K562 (cell line): ENCODE results near the gene VDAC1. TPM values are rescaled to one million over a fixed set of nuclear protein-coding genes. Genes with fewer than 3 reads are reported as not detected.
A peak's percentile ranks its signal among the peaks of the same experiment; 100 is the strongest.

Experiments
- ELF2 ChIP-seq: fragments of 250-450 bp; sonication (Bioruptor Pico); IDR thresholded peaks from 2 replicates; pipeline ENCODE4 v1.5.0; 2021; ENCODE audit warnings: mild to moderate bottlenecking
- ETS2 ChIP-seq: IDR thresholded peaks from 2 replicates; pipeline ENCODE4 v1.6.1; 2016; ENCODE audit warnings: borderline replicate concordance, missing genetic modification characterization, mild to moderate bottlenecking, moderate library complexity, missing compliant biosample characterization; ENCODE audit not compliant: poor library complexity, severe bottlenecking
- GATAD2A ChIP-seq: fragments of 450-650 bp; IDR thresholded peaks from 2 replicates; pipeline ENCODE4 v1.6.1; 2017
- GATAD2B ChIP-seq: fragments of 450-650 bp; IDR thresholded peaks from 2 replicates; pipeline ENCODE4 v1.6.1; 2017; ENCODE audit warnings: mild to moderate bottlenecking, borderline replicate concordance
- KLF16 ChIP-seq: IDR thresholded peaks from 2 replicates; pipeline ENCODE4 v1.6.1; 2016; ENCODE audit warnings: antibody characterized with exemption
- NR3C1 ChIP-seq: sonication (generic); formaldehyde crosslinking; IDR thresholded peaks from 2 replicates; pipeline ENCODE4 v1.8.1; 2022; ENCODE audit warnings: missing genetic modification reagents
- RBBP5 ChIP-seq: fragments of 200-600 bp; sonication (generic); IDR thresholded peaks from 2 replicates; pipeline ENCODE4 v1.6.1; 2012; ENCODE audit warnings: borderline replicate concordance, mild to moderate bottlenecking, low read length, control low read depth, inconsistent platforms; ENCODE audit not compliant: insufficient read depth, poor library complexity, severe bottlenecking
- TCF3 ChIP-seq: sonication (generic); formaldehyde crosslinking; IDR thresholded peaks from 2 replicates; pipeline ENCODE4 v1.4.0; 2020; ENCODE audit warnings: mild to moderate bottlenecking, missing genetic modification reagents
- TEAD1 ChIP-seq, 2 experiments: fragments of 450-650 bp in 1 of 2; sonication (generic) in 1 of 2; formaldehyde crosslinking; IDR thresholded peaks; 2 replicates each; pipeline versions ENCODE4 v1.4.0 to v1.8.0; 2020 to 2022; ENCODE audit warnings: mild to moderate bottlenecking in 2 of 2, missing genetic modification reagents in 1 of 2
- ZFX ChIP-seq: sonication (generic); formaldehyde crosslinking; IDR thresholded peaks from 2 replicates; pipeline ENCODE4 v1.8.0; 2022; ENCODE audit warnings: mild to moderate bottlenecking, missing genetic modification reagents, moderate library complexity
- ZNF224 ChIP-seq: sonication (generic); formaldehyde crosslinking; IDR thresholded peaks from 2 replicates; pipeline ENCODE4 v1.8.0; 2022; ENCODE audit warnings: mild to moderate bottlenecking, missing genetic modification reagents
- polyA plus RNA-seq, 8 experiments: library from polyadenylated mRNA; depleted of rRNA in 4 of 8; stranded (reverse) in 5 of 8; unstranded in 3 of 8; fragments of >200 nt; fragmentation: Nextera tagmentation in 2 of 8; fragmentation: Illumina TruSeq in 1 of 8; extraction: Ambion mirVana in 2 of 8; extraction: Trizol in 1 of 8; gene quantifications; 2 replicates each; pipeline versions ENCODE4 v1.2.1 to v1.2.3, GENCODE V29; 2011 to 2014; ENCODE audit warnings: inconsistent platforms in 1 of 8, missing spikeins in 1 of 8
- total RNA-seq, 7 experiments: library from RNA; depleted of rRNA in 6 of 7; stranded (reverse); fragments of >200 nt in 6 of 7; fragmentation: Illumina TruSeq in 2 of 7; extraction: Trizol in 2 of 7; gene quantifications; 2 replicates each; pipeline versions ENCODE4 v1.2.1 to v1.2.3, GENCODE V29; 2011 to 2021; ENCODE audit warnings: low replicate concordance in 1 of 7
- TF ChIP-seq, protein P1 (sequence below), 2 experiments: fragments of 450-650 bp; conservative IDR thresholded peaks; 2 replicates each; pipeline ENCODE4 v1.6.1; 2017; ENCODE audit warnings: mild to moderate bottlenecking in 2 of 2, moderate library complexity in 2 of 2
- TF ChIP-seq, protein P2 (sequence below): fragments of 250-450 bp; sonication (Bioruptor Pico); IDR thresholded peaks from 2 replicates; pipeline ENCODE4 v1.8.0; 2021; ENCODE audit warnings: moderate library complexity, mild to moderate bottlenecking, inconsistent platforms
- TF ChIP-seq, protein P3 (sequence below): fragments of 450-650 bp; IDR thresholded peaks from 2 replicates; pipeline ENCODE4 v1.6.1; 2018; ENCODE audit not compliant: partially characterized antibody
- TF ChIP-seq, protein P4 (sequence below): conservative IDR thresholded peaks from 2 replicates; pipeline ENCODE4 v1.6.1; 2011; ENCODE audit warnings: low read depth, mild to moderate bottlenecking, low read length; ENCODE audit not compliant: control insufficient read depth
- TF ChIP-seq, protein P5 (sequence below): fragments of 450-650 bp; formaldehyde crosslinking; IDR thresholded peaks from 2 replicates; pipeline ENCODE4 v1.4.0; 2020; ENCODE audit warnings: mild to moderate bottlenecking, mixed read lengths
- TF ChIP-seq, protein P6 (sequence below): fragments of 450-650 bp; IDR thresholded peaks from 2 replicates; pipeline ENCODE4 v1.6.1; 2016

VDAC1 gene
- total and polyA plus RNA-seq, 9 of the 15 experiments (the other 6 are each of a cell fraction or from before 2014, with no cell fraction given): 168 to 366 (median 293) TPM

DNA sequence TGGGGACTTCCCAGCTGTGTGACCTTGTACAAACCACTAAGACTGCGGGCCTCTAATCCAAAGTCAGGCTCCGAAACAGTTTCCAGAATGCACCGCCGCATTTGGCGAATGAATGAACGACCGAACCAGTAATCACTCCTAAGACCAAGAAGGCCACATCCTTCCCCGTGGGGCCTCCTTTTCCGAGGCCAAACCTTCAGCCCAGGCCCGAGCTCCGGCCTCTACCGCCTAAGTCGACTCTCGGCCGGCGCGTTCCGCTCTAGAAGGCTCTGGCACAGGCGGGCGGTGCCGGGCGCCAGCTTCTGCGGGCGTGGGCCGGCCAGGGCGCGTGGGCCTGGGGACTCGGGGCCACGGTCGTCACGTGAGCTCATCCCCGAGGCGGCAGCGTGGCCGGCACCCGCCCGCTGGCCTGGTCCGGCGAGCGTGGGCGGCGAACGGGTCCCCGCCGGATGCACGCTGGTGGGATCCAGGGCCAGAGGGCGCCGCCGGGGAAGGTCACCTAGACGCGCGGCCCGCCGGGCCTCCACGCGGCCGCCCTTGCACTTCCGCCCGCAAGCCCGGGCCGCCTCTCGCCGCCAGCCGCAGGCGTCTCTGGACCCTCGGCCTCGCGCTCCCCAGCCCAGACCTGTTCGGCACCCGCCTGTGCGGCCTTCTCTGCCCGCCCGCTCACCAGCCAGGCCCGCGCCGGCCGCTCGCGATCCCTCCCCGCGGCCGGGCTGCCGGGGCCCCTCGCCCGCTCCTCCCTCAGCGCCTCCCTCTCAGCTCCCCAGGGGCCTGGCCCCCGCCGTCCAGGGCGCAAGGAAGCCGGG is 754 bp downstream of the VDAC1 start (continued):
- TF ChIP-seq ETS2 (tag): no peak
- peak; percentile 71; the same call in 1 of the 2 replicates for TF ChIP-seq NR3C1 (CRISPR knock-in tag)
- peak; percentile 88 for TF ChIP-seq RBBP5
- peak in 1 of 2 experiments; percentile 60; a peak in 1 of 4 replicates for TF ChIP-seq TEAD1 (CRISPR knock-in tag; IDR thresholded peaks at IDR 0.05)
- no peak for TF ChIP-seq GATAD2A
- TF ChIP-seq, protein P1, sequence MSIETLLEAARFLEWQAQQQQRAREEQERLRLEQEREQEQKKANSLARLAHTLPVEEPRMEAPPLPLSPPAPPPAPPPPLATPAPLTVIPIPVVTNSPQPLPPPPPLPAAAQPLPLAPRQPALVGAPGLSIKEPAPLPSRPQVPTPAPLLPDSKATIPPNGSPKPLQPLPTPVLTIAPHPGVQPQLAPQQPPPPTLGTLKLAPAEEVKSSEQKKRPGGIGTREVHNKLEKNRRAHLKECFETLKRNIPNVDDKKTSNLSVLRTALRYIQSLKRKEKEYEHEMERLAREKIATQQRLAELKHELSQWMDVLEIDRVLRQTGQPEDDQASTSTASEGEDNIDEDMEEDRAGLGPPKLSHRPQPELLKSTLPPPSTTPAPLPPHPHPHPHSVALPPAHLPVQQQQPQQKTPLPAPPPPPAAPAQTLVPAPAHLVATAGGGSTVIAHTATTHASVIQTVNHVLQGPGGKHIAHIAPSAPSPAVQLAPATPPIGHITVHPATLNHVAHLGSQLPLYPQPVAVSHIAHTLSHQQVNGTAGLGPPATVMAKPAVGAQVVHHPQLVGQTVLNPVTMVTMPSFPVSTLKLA (conservative IDR thresholded peaks at IDR 0.05): peak in 1 of 2 experiments; percentile 30; a peak in 1 of 4 replicates
- TF ChIP-seq, protein P2, sequence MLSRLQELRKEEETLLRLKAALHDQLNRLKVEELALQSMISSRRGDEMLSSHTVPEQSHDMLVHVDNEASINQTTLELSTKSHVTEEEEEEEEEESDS: no peak
- peak; percentile 43; the same call in 1 of the 2 replicates for TF ChIP-seq ELF2 (CRISPR knock-in tag)
- TF ChIP-seq, protein P3, sequence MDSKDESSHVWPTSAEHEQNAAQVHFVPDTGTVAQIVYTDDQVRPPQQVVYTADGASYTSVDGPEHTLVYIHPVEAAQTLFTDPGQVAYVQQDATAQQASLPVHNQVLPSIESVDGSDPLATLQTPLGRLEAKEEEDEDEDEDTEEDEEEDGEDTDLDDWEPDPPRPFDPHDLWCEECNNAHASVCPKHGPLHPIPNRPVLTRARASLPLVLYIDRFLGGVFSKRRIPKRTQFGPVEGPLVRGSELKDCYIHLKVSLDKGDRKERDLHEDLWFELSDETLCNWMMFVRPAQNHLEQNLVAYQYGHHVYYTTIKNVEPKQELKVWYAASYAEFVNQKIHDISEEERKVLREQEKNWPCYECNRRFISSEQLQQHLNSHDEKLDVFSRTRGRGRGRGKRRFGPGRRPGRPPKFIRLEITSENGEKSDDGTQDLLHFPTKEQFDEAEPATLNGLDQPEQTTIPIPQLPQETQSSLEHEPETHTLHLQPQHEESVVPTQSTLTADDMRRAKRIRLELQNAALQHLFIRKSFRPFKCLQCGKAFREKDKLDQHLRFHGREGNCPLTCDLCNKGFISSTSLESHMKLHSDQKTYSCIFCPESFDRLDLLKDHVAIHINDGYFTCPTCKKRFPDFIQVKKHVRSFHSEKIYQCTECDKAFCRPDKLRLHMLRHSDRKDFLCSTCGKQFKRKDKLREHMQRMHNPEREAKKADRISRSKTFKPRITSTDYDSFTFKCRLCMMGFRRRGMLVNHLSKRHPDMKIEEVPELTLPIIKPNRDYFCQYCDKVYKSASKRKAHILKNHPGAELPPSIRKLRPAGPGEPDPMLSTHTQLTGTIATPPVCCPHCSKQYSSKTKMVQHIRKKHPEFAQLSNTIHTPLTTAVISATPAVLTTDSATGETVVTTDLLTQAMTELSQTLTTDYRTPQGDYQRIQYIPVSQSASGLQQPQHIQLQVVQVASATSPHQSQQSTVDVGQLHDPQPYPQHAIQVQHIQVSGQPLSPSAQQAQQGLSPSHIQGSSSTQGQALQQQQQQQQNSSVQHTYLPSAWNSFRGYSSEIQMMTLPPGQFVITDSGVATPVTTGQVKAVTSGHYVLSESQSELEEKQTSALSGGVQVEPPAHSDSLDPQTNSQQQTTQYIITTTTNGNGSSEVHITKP: no peak
- TF ChIP-seq ZFX (CRISPR knock-in tag): peak; percentile 66
- TF ChIP-seq GATAD2B: peak; percentile 76
- TF ChIP-seq, protein P4, sequence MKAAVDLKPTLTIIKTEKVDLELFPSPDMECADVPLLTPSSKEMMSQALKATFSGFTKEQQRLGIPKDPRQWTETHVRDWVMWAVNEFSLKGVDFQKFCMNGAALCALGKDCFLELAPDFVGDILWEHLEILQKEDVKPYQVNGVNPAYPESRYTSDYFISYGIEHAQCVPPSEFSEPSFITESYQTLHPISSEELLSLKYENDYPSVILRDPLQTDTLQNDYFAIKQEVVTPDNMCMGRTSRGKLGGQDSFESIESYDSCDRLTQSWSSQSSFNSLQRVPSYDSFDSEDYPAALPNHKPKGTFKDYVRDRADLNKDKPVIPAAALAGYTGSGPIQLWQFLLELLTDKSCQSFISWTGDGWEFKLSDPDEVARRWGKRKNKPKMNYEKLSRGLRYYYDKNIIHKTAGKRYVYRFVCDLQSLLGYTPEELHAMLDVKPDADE: peak; percentile 82; the same call in 1 of the 2 replicates
- TF ChIP-seq, protein P5, sequence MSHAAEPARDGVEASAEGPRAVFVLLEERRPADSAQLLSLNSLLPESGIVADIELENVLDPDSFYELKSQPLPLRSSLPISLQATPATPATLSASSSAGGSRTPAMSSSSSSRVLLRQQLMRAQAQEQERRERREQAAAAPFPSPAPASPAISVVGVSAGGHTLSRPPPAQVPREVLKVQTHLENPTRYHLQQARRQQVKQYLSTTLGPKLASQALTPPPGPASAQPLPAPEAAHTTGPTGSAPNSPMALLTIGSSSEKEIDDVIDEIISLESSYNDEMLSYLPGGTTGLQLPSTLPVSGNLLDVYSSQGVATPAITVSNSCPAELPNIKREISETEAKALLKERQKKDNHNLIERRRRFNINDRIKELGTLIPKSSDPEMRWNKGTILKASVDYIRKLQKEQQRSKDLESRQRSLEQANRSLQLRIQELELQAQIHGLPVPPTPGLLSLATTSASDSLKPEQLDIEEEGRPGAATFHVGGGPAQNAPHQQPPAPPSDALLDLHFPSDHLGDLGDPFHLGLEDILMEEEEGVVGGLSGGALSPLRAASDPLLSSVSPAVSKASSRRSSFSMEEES (CRISPR knock-in tag): peak; percentile 73
- TF ChIP-seq, protein P6, sequence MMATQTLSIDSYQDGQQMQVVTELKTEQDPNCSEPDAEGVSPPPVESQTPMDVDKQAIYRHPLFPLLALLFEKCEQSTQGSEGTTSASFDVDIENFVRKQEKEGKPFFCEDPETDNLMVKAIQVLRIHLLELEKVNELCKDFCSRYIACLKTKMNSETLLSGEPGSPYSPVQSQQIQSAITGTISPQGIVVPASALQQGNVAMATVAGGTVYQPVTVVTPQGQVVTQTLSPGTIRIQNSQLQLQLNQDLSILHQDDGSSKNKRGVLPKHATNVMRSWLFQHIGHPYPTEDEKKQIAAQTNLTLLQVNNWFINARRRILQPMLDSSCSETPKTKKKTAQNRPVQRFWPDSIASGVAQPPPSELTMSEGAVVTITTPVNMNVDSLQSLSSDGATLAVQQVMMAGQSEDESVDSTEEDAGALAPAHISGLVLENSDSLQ: no peak
- no peak for TF ChIP-seq ZNF224
- TF ChIP-seq KLF16: 0 out of 2 replicates have a peak, but pooled peaks have one; percentile 33
- TF ChIP-seq TCF3: 0 out of 2 replicates have a peak, but pooled peaks have one; percentile 12
